HL-60 (cell line): ENCODE data around the gene RTF2.

ENCODE experiments used
- DNase-seq, 2 experiments: peaks; one replicate each; pipeline ENCODE4 v3.0.0-alpha.2; 2010 to 2020; ENCODE audit warnings: low read depth in 1 of 2, low spot score in 1 of 2
- H3K27ac ChIP-seq: fragments of 250-450 bp; sonication (Bioruptor Pico); replicated peaks from 2 replicates; pipeline ENCODE4 v1.5.1; 2020; ENCODE audit warnings: mild to moderate bottlenecking, moderate library complexity
- H3K27me3 ChIP-seq: fragments of 250-450 bp; sonication (Bioruptor Pico); 2 replicates; pipeline ENCODE4 v1.5.1; 2021; ENCODE audit warnings: mild to moderate bottlenecking, moderate library complexity; ENCODE audit not compliant: insufficient read depth, poor library complexity, severe bottlenecking
- H3K4me3 ChIP-seq: replicated peaks from 2 replicates; pipeline ENCODE4 v1.5.1; 2011; ENCODE audit warnings: mild to moderate bottlenecking, control low read depth, low read length; ENCODE audit not compliant: insufficient read depth
- CTCF ChIP-seq: IDR thresholded peaks from one replicate; pipeline ENCODE4 v1.5.1; 2011; ENCODE audit warnings: low read length, control low read depth, inconsistent platforms; ENCODE audit not compliant: insufficient read depth
- GABPA ChIP-seq: IDR thresholded peaks from 2 replicates; pipeline ENCODE4 v1.6.1; 2012; ENCODE audit warnings: low read depth
- POLR2AphosphoS5 ChIP-seq: IDR thresholded peaks from 2 replicates; pipeline ENCODE4 v1.6.1; 2012; ENCODE audit warnings: low read depth
- REST ChIP-seq: IDR thresholded peaks from 2 replicates; pipeline ENCODE4 v1.6.1; 2012; ENCODE audit warnings: low read depth; ENCODE audit not compliant: insufficient replicate concordance
- SPI1 ChIP-seq: IDR thresholded peaks from 2 replicates; pipeline ENCODE4 v1.6.1; 2012; ENCODE audit warnings: low read depth, mild to moderate bottlenecking, borderline replicate concordance

RTF2 gene

GRCh38 chr20:56504373-56505005 lies 36.1 kb downstream of the RTF2 start:
- Histone ChIP-seq H3K4me3 (no peak overlapping the region), H3K27me3 (no peaks in the 10 kb centered on the region), H3K27ac (no peak overlapping the region)
- DNase-seq = no peak
- TF ChIP-seq CTCF = peak; percentile 28
- TF ChIP-seq SPI1 = no peak
- TF ChIP-seq REST = no peak
- no peak for TF ChIP-seq POLR2AphosphoS5
- TF ChIP-seq GABPA = no peak

GRCh38 chr20:56506103-56506502 lies 37.7 kb downstream of the RTF2 start:
- TF ChIP-seq CTCF = no peak
- TF ChIP-seq POLR2AphosphoS5 = no peak
- TF ChIP-seq REST = no peak
- no peak for TF ChIP-seq GABPA
- TF ChIP-seq SPI1 = no peak
- Histone ChIP-seq H3K27ac (no peak overlapping the region), H3K4me3 (no peak overlapping the region), H3K27me3 (no peaks in the 10 kb centered on the region)
- no peak for DNase-seq

- H3K27me3 ChIP-seq = no peaks in the 10 kb centered on the region
- no peak overlapping the region for H3K27ac ChIP-seq
- no peak for DNase-seq
- no peak overlapping the region for H3K4me3 ChIP-seq
- TF ChIP-seq POLR2AphosphoS5 = no peak
- TF ChIP-seq CTCF = no peak
- no peak for TF ChIP-seq SPI1
- no peak for TF ChIP-seq GABPA
- no peak for TF ChIP-seq REST
Measured at GRCh38 chr20:56511926-56512325, 43.5 kb downstream of the RTF2 start.
